Tibial nerve (tissue), 4 donors: Measurements from ENCODE around the gene NOS3. TPM values are rescaled to one million over a fixed set of nuclear protein-coding genes. Genes with fewer than 3 reads are reported as not detected.

ENCODE experiments used
- DNase-seq, 2 donors: peaks; one replicate each; pipeline ENCODE4 v3.0.0-alpha.2; 2019; ENCODE audit warnings: low spot score in 2 of 2
- H3K27ac ChIP-seq, 4 donors: fragments of 200-600 bp; sonication (generic) in 3 of 4; one replicate each; pipeline ENCODE4 v1.5.1; 2017 to 2019; ENCODE audit warnings: mild to moderate bottlenecking in 1 of 4
- H3K27me3 ChIP-seq, 2 donors: fragments of 200-600 bp; sonication (generic) in 1 of 2; one replicate each; pipeline versions ENCODE4 v1.5.1 to v1.6.0; 2017 to 2019
- H3K36me3 ChIP-seq, 3 donors: fragments of 200-600 bp; sonication (generic); one replicate each; pipeline ENCODE4 v1.5.1; 2018 to 2019
- H3K4me1 ChIP-seq, 4 donors: fragments of 200-600 bp; sonication (generic) in 3 of 4; one replicate each; pipeline ENCODE4 v1.5.1; 2017 to 2019
- H3K4me3 ChIP-seq, 4 donors: fragments of 200-600 bp; sonication (generic) in 3 of 4; one replicate each; pipeline ENCODE4 v1.5.1; 2017 to 2019; ENCODE audit warnings: mild to moderate bottlenecking in 1 of 4, moderate library complexity in 1 of 4
- H3K9me3 ChIP-seq, 4 donors: fragments of 200-600 bp; sonication (generic) in 3 of 4; one replicate each; pipeline ENCODE4 v1.5.1; 2017 to 2019
- CTCF ChIP-seq, 5 experiments: fragments of 200-600 bp in 3 of 5; fragments of 450-650 bp in 2 of 5; sonication (generic) in 3 of 5; IDR thresholded peaks; one replicate each; pipeline ENCODE4 v1.5.1; 2016 to 2019; ENCODE audit warnings: antibody characterized with exemption in 5 of 5, mild to moderate bottlenecking in 3 of 5, moderate library complexity in 2 of 5
- EP300 ChIP-seq, 2 donors: sonication (generic); formaldehyde crosslinking; IDR thresholded peaks; one replicate each; pipeline ENCODE4 v1.6.1; 2017; ENCODE audit warnings: antibody characterized with exemption in 2 of 2, mild to moderate bottlenecking in 1 of 2
- POLR2A ChIP-seq, 2 donors: fragments of 450-650 bp; IDR thresholded peaks; one replicate each; pipeline ENCODE4 v1.6.1; 2017; ENCODE audit warnings: antibody characterized with exemption in 2 of 2, mild to moderate bottlenecking in 2 of 2, moderate library complexity in 2 of 2
- WGBS, 2 donors: methylation state at CpG; one replicate each; pipeline ENCODE4 v1.1.5; 2018; 5-methylcytosine and 5-hydroxymethylcytosine counted together
- total RNA-seq, 4 donors: library from RNA; depleted of rRNA; stranded (reverse); fragments of >200 nt; gene quantifications; one replicate each; pipeline ENCODE4 v1.1.0, GENCODE V29; 2016

Gene NOS3
- total RNA-seq, 4 donors from 2014 or later = 20.3 to 38.1 (median 23.8) TPM

GRCh38 chr7:150992051-150992640 is 1.3 kb downstream of the NOS3 start:
- Histone ChIP-seq H3K4me3 (no peak overlapping the region), H3K4me1 (peaks cover 0 to 29% (median 4%) of the 10 kb centered on the region in 4 donors), H3K9me3 (peaks cover 0 to 5% (median 0%) of the 10 kb centered on the region in 4 donors), H3K36me3 (no peaks in the 10 kb centered on the region), H3K27ac (peak overlapping the region in 1 of 4 donors; percentile 52), H3K27me3 (peaks cover 0 to 37% of the 10 kb centered on the region in 2 donors)
- WGBS, 2 donors = 74 to 82% methylated on average over 5 of the region's 6 CpGs
- TF ChIP-seq POLR2A (IDR thresholded peaks at IDR 0.05) (no peak), EP300 (IDR thresholded peaks at IDR 0.05) (no peak), CTCF (IDR thresholded peaks at IDR 0.05) (no peak)
- no peak for DNase-seq

GRCh38 chr7:150992833-150993302 is 2.1 kb downstream of the NOS3 start:
- TF ChIP-seq CTCF (IDR thresholded peaks at IDR 0.05) (no peak), POLR2A (IDR thresholded peaks at IDR 0.05) (no peak), EP300 (IDR thresholded peaks at IDR 0.05) (no peak)
- no peak for DNase-seq
- Histone ChIP-seq H3K4me1 (peaks cover 0 to 29% (median 4%) of the 10 kb centered on the region in 4 donors), H3K27me3 (peaks cover 0 to 38% of the 10 kb centered on the region in 2 donors), H3K9me3 (peaks cover 0 to 5% (median 0%) of the 10 kb centered on the region in 4 donors), H3K36me3 (no peaks in the 10 kb centered on the region), H3K4me3 (no peak overlapping the region), H3K27ac (peak overlapping the region in 1 of 4 donors; percentile 52)
- 30 to 37% methylated on average over 5 of the region's 5 CpGs for WGBS, 2 donors

GRCh38 chr7:150993511-150993910 is 2.7 kb downstream of the NOS3 start:
- Histone ChIP-seq H3K27me3 (peaks cover 0 to 39% of the 10 kb centered on the region in 2 donors), H3K36me3 (no peaks in the 10 kb centered on the region), H3K27ac (peak overlapping the region in 1 of 4 donors; percentile 38), H3K4me1 (peaks cover 0 to 24% (median 1%) of the 10 kb centered on the region in 4 donors), H3K9me3 (peaks cover 0 to 5% (median 0%) of the 10 kb centered on the region in 4 donors), H3K4me3 (peak overlapping the region in 1 of 4 donors; percentile 39)
- TF ChIP-seq EP300 (IDR thresholded peaks at IDR 0.05) (no peak), POLR2A (IDR thresholded peaks at IDR 0.05) (no peak), CTCF (IDR thresholded peaks at IDR 0.05) (no peak)
- no peak for DNase-seq
- WGBS, 2 donors = 84% methylated on average over 14 of the region's 14 CpGs; no CpG with 5 or more reads in 1 of the 2 donors

GRCh38 chr7:150994141-150994837 is 3.5 kb downstream of the NOS3 start:
- TF ChIP-seq CTCF (IDR thresholded peaks at IDR 0.05) = no peak
- TF ChIP-seq EP300 (IDR thresholded peaks at IDR 0.05) = no peak
- no peak for TF ChIP-seq POLR2A (IDR thresholded peaks at IDR 0.05)
- Histone ChIP-seq H3K27ac (peak overlapping the region in 1 of 4 donors; percentile 38), H3K4me1 (peaks cover 0 to 17% (median 0%) of the 10 kb centered on the region in 4 donors), H3K9me3 (peaks cover 0 to 5% (median 0%) of the 10 kb centered on the region in 4 donors), H3K27me3 (peaks cover 0 to 39% of the 10 kb centered on the region in 2 donors), H3K36me3 (no peaks in the 10 kb centered on the region), H3K4me3 (peak overlapping the region in 1 of 4 donors; percentile 39)
- WGBS, 2 donors = 45 to 46% methylated on average over 14 to 15 of the region's 15 CpGs
- DNase-seq = no peak
